Esophagus squamous epithelium (tissue), 5 donors: ENCODE data around the gene PALD1. TPM values are rescaled to one million over a fixed set of nuclear protein-coding genes. Genes with fewer than 3 reads are reported as not detected.

ENCODE experiments used
- DNase-seq: peaks from one replicate; lab custom pipeline; 2025; lab: John Stamatoyannopoulos, UW
- H3K27ac ChIP-seq, 4 donors: fragments of 200-600 bp; sonication (generic); one replicate each; pipeline ENCODE4 v1.5.1; 2016 to 2019; ENCODE audit warnings: mild to moderate bottlenecking in 1 of 4
- H3K27me3 ChIP-seq, 4 donors: fragments of 200-600 bp; sonication (generic); 1 replicate in 3 of 4; 2 replicates in 1 of 4; pipeline versions ENCODE4 v1.5.1 to v1.6.0; 2017 to 2021; ENCODE audit warnings: antibody characterized with exemption in 1 of 4
- H3K36me3 ChIP-seq, 3 donors: fragments of 200-600 bp; sonication (generic); one replicate each; pipeline ENCODE4 v1.5.1; 2016 to 2019
- H3K4me1 ChIP-seq, 3 donors: fragments of 200-600 bp; sonication (generic); one replicate each; pipeline ENCODE4 v1.5.1; 2017 to 2019
- H3K4me3 ChIP-seq, 4 donors: fragments of 200-600 bp; sonication (generic); 1 replicate in 3 of 4; 2 replicates in 1 of 4; pipeline ENCODE4 v1.5.1; 2016 to 2019; ENCODE audit warnings: mild to moderate bottlenecking in 2 of 4, moderate library complexity in 1 of 4
- H3K9me3 ChIP-seq, 3 donors: fragments of 200-600 bp; sonication (generic); one replicate each; pipeline ENCODE4 v1.5.1; 2016 to 2019
- POLR2A ChIP-seq, 4 donors: fragments of 450-650 bp; IDR thresholded peaks; one replicate each; pipeline ENCODE4 v1.6.1; 2017; ENCODE audit warnings: antibody characterized with exemption in 4 of 4, mild to moderate bottlenecking in 4 of 4, moderate library complexity in 3 of 4
- WGBS, 2 donors: methylation state at CpG; one replicate each; pipeline ENCODE4 v1.1.5; 2018; 5-methylcytosine and 5-hydroxymethylcytosine counted together
- intact Hi-C: fragments of 100-400 bp; cut with DNase I; formaldehyde crosslinking; loops from one replicate; pipeline ENCODE4 v1.15.0; 2022
- total RNA-seq, 4 donors: library from RNA; depleted of rRNA; stranded (reverse); fragments of >200 nt; gene quantifications; one replicate each; pipeline ENCODE4 v1.1.0, GENCODE V29; 2016
- TF ChIP-seq, protein P1 (sequence below), 6 experiments: fragments of 450-650 bp in 4 of 6; fragments of 200-600 bp in 2 of 6; sonication (generic) in 2 of 6; IDR thresholded peaks; one replicate each; pipeline ENCODE4 v1.5.1; 2016 to 2019; ENCODE audit warnings: antibody characterized with exemption in 6 of 6, mild to moderate bottlenecking in 4 of 6, moderate library complexity in 4 of 6
- donor health status: DM: yes; HTN: yes; CAD: no.

Gene PALD1
- total RNA-seq, 4 donors from 2014 or later: 2.6 to 11.3 (median 4.5) TPM

DNA sequence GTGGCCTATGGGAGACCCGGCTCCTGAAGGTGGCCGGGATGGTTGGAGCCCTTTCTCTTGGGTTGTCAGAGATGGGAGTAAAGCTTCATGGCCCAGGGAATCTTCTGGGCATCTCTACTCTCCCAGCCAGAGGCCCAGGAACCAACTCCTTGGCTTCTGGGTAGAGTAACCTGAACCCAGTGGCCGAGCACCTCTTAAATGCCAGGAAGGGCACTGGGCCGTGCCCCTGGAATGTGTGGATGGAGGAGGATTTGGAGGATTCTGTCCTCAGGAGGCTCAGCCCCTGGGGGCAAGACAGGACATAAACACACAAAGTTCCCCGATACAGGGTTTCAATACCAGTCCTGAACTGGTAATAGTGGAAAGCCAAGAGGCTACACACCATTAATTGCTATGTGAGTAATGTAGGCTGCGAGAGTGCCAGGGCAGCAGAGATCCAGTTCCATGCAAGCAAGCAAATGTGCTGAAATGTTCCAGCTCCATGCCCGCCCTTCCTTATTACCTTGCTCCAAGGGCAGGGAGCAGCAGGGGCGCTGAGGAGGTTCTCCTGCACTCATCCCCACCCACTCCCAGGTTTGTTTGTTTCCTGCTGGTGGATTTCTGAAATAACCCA, 1.2 kb downstream of the PALD1 start:
- DNase-seq: no peak
- H3K4me3 ChIP-seq: peak overlapping the region in 3 of 4 donors; percentile 55 to 87 (median 69)
- peaks cover 31 to 92% (median 51%) of the 10 kb centered on the region in 3 donors for H3K4me1 ChIP-seq
- H3K9me3 ChIP-seq: no peaks in the 10 kb centered on the region
- 57 to 69% methylated on average over 5 to 6 of the region's 8 CpGs for WGBS, 2 donors
- H3K36me3 ChIP-seq: no peaks in the 10 kb centered on the region
- TF ChIP-seq POLR2A (IDR thresholded peaks at IDR 0.05): no peak
- TF ChIP-seq, protein P1, sequence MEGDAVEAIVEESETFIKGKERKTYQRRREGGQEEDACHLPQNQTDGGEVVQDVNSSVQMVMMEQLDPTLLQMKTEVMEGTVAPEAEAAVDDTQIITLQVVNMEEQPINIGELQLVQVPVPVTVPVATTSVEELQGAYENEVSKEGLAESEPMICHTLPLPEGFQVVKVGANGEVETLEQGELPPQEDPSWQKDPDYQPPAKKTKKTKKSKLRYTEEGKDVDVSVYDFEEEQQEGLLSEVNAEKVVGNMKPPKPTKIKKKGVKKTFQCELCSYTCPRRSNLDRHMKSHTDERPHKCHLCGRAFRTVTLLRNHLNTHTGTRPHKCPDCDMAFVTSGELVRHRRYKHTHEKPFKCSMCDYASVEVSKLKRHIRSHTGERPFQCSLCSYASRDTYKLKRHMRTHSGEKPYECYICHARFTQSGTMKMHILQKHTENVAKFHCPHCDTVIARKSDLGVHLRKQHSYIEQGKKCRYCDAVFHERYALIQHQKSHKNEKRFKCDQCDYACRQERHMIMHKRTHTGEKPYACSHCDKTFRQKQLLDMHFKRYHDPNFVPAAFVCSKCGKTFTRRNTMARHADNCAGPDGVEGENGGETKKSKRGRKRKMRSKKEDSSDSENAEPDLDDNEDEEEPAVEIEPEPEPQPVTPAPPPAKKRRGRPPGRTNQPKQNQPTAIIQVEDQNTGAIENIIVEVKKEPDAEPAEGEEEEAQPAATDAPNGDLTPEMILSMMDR (IDR thresholded peaks at IDR 0.05): no peak
- H3K27me3 ChIP-seq: peaks cover 0 to 14% (median 0%) of the 10 kb centered on the region in 4 donors
- H3K27ac ChIP-seq: peak overlapping the region; percentile 49 to 86 (median 72)
- intact Hi-C loops: no loop called here

DNA sequence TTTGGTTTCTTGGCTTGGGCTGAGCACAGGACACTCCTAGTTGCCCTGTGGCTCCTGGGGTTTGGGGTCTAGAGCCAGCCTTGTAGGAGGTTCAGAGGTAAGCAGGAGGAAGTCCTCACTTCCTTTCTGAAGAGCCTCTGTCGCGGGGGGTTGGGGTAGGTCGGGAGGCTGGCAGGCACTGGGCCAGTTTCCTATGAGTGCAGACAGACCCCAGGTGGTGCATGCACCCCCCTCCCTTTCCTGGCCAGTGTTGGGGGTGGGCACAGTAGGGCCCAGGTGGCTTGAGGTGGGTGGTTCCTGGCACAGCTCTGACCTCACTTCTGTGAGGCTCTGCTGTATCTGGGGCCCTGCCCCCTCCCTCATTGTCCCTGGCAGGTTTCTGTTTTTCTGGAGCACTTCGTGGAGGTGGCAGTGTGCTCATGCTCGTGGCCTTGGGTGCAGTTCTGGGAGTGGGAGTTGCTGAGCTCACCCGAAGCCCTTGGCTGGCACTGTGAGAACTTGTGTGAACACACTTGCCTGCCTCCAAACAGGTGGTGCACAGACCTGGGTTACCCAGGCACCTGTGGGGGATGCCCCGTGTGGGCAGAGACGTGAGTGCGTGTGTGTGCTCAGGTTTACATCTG, 1.8 kb downstream of the PALD1 start:
- intact Hi-C loops: no loop called here
- Histone ChIP-seq H3K27ac (peak overlapping the region in 3 of 4 donors; percentile 61 to 86 (median 84)), H3K27me3 (peaks cover 0 to 14% (median 0%) of the 10 kb centered on the region in 4 donors), H3K4me1 (peaks cover 31 to 86% (median 48%) of the 10 kb centered on the region in 3 donors), H3K9me3 (no peaks in the 10 kb centered on the region), H3K4me3 (peak overlapping the region in 2 of 4 donors; percentile 69 to 87), H3K36me3 (no peaks in the 10 kb centered on the region)
- no peak for DNase-seq
- WGBS, 2 donors: 0 to 51% methylated on average over 1 to 8 of the region's 9 CpGs
- TF ChIP-seq, protein P1 (IDR thresholded peaks at IDR 0.05): no peak
- no peak for TF ChIP-seq POLR2A (IDR thresholded peaks at IDR 0.05)

DNA sequence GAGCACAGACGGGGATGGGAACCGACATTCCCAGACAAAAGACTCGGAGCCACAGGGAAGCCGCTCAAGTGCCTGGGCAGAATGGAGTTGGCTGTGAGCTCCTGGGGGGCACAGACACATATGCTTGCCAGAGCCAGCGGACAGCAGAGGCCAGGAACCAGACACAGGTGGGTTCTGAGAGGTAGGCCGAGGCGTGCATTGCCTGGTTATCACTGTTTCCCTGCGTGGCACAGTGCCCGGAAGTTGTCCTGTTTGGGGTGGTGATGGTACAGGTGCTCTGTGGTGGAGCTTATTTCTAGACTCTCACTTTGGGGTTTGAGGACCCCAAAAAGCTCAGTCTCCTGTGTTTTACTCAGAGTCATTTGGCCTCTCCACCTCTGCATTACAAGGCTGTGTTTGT, 2.5 kb downstream of the PALD1 start:
- H3K36me3 ChIP-seq: no peaks in the 10 kb centered on the region
- H3K27ac ChIP-seq: peak overlapping the region in 2 of 4 donors; percentile 61 to 86
- no peak overlapping the region for H3K4me3 ChIP-seq
- DNase-seq: no peak
- intact Hi-C loops: no loop called here
- H3K27me3 ChIP-seq: peaks cover 0 to 14% (median 0%) of the 10 kb centered on the region in 4 donors
- H3K9me3 ChIP-seq: no peaks in the 10 kb centered on the region
- 84 to 90% methylated on average over 7 to 9 of the region's 9 CpGs for WGBS, 2 donors
- TF ChIP-seq, protein P1 (IDR thresholded peaks at IDR 0.05): no peak
- TF ChIP-seq POLR2A (IDR thresholded peaks at IDR 0.05): no peak
- H3K4me1 ChIP-seq: peaks cover 31 to 78% (median 44%) of the 10 kb centered on the region in 3 donors

DNA sequence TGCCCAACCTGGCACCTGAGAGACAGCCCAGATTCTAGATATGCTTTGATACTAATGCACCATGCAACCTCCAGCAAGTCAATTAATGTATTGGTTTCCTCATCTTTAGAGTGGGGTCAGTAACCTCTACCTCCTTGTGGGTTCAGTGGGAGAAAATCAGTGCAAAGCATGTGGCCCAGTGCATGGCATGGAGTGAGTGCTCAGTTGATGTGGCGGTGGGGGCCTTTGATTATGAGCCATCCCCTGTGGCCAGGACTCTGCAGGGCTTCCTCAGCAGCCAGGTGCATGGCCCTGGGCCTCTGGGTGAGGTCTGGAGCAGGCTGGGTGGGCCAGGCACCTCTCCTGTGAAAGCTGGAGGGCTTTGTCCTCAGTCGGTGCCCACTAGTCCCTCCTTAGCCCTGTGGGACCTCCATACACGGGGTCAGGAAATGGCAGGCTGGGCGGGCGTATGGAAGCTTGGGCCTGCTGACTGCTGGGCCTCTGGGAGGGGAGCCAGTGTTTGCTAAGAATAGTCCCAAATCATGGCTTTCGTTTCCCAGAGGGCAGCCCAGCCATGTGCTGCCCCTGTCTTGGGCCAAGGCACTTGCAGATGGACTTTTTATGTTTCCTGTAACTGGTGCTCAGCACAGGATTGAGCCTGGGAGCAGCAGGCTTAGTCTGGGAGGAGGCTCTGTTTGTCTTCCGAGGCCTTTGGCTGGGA, 3.4 kb downstream of the PALD1 start:
- H3K4me1 ChIP-seq: peaks cover 31 to 72% (median 44%) of the 10 kb centered on the region in 3 donors
- no peaks in the 10 kb centered on the region for H3K36me3 ChIP-seq
- H3K9me3 ChIP-seq: no peaks in the 10 kb centered on the region
- DNase-seq: no peak
- 39 to 41% methylated on average over 2 to 7 of the region's 7 CpGs for WGBS, 2 donors
- H3K27ac ChIP-seq: peak overlapping the region in 3 of 4 donors; percentile 11 to 86 (median 61)
- peaks cover 0 to 14% (median 0%) of the 10 kb centered on the region in 4 donors for H3K27me3 ChIP-seq
- no peak overlapping the region for H3K4me3 ChIP-seq
- no peak for TF ChIP-seq POLR2A (IDR thresholded peaks at IDR 0.05)
- TF ChIP-seq, protein P1 (IDR thresholded peaks at IDR 0.05): no peak
- intact Hi-C loops: no loop called here
